Stomach (tissue), 9 donors: ENCODE results near the gene IGSF10. TPM values are rescaled to one million over a fixed set of nuclear protein-coding genes. Genes with fewer than 3 reads are reported as not detected.

Source experiments
- DNase-seq, 2 donors: peaks; one replicate each; pipeline versions ENCODE4 v3.0.0 to v3.0.0-alpha.2; 2013 to 2019
- H3K27ac ChIP-seq, 5 donors: fragments of 200-600 bp in 4 of 5; sonication (generic) in 4 of 5; one replicate each; pipeline ENCODE4 v1.5.1; 2013 to 2019; ENCODE audit warnings: mild to moderate bottlenecking in 1 of 5, moderate library complexity in 1 of 5
- H3K27me3 ChIP-seq, 3 donors: fragments of 200-600 bp; sonication (generic); one replicate each; pipeline ENCODE4 v1.5.1; 2017 to 2019; ENCODE audit warnings: mixed run types in 1 of 3
- H3K36me3 ChIP-seq, 4 donors: fragments of 200-600 bp; sonication (generic); 1 replicate in 3 of 4; 2 replicates in 1 of 4; pipeline ENCODE4 v1.5.1; 2016 to 2019
- H3K4me1 ChIP-seq, 4 donors: fragments of 200-600 bp; sonication (generic); one replicate each; pipeline ENCODE4 v1.5.1; 2016 to 2019
- H3K4me3 ChIP-seq, 4 donors: fragments of 200-600 bp; sonication (generic) in 3 of 4; one replicate each; pipeline ENCODE4 v1.5.1; 2016 to 2019; ENCODE audit warnings: mild to moderate bottlenecking in 1 of 4
- H3K9me3 ChIP-seq, 4 donors: fragments of 200-600 bp; sonication (generic); one replicate each; pipeline ENCODE4 v1.5.1; 2016 to 2019
- CTCF ChIP-seq, 7 experiments: fragments of 450-650 bp in 4 of 7; fragments of 200-600 bp in 3 of 7; sonication (generic) in 3 of 7; IDR thresholded peaks; one replicate each; pipeline ENCODE4 v1.5.1; 2016 to 2019; ENCODE audit warnings: antibody characterized with exemption in 7 of 7, control low read depth in 2 of 7, mild to moderate bottlenecking in 1 of 7
- EP300 ChIP-seq: sonication (generic); formaldehyde crosslinking; IDR thresholded peaks from one replicate; pipeline ENCODE4 v1.6.1; 2017; ENCODE audit warnings: antibody characterized with exemption
- POLR2A ChIP-seq, 4 donors: fragments of 450-650 bp; IDR thresholded peaks; one replicate each; pipeline ENCODE4 v1.6.1; 2016; ENCODE audit warnings: antibody characterized with exemption in 4 of 4, control low read depth in 2 of 4, mild to moderate bottlenecking in 1 of 4, moderate library complexity in 1 of 4
- POLR2AphosphoS5 ChIP-seq, 3 donors: sonication (generic); formaldehyde crosslinking; IDR thresholded peaks; one replicate each; pipeline ENCODE4 v1.6.1; 2016; ENCODE audit warnings: antibody characterized with exemption in 3 of 3
- WGBS, 5 donors: extraction: QIAGEN DNeasy Blood & Tissue Kit in 3 of 5; methylation state at CpG; one replicate each; pipeline versions ENCODE4 v1.1.5 to v1.1.7; 2013 to 2018; 5-methylcytosine and 5-hydroxymethylcytosine counted together
- intact Hi-C: fragments of 100-400 bp; cut with DNase I; formaldehyde crosslinking; loops from one replicate; pipeline ENCODE4 v1.15.1; 2023; ENCODE audit warnings: low total_unique reads
- polyA plus RNA-seq, 3 donors: library from polyadenylated mRNA; stranded (reverse); fragments of 200-250 nt; gene quantifications; one replicate each; pipeline ENCODE4 v1.2.3, GENCODE V29; 2013
- total RNA-seq, 5 donors: library from RNA; depleted of rRNA; stranded (reverse); fragments of >200 nt; gene quantifications; one replicate each; pipeline versions ENCODE4 v1.1.0 to v1.2.3, GENCODE V29; 2014 to 2016
- donor health status: healthy with polysubstance abuse.
- donor health status: Bipolar disorder and iron deficiency.
- donor health status: healthy.

Gene IGSF10
- total and polyA plus RNA-seq, 8 donors, result under 0.01 to 11.9 (median 0.19) TPM; not detected in 1

GRCh38 chr3:151430821-151431484 is 29.9 kb downstream of the IGSF10 start:
- WGBS, 5 donors, result 89 to 94% (median 90%) methylated on average over 5 of the region's 5 CpGs
- TF ChIP-seq POLR2AphosphoS5 (IDR thresholded peaks at IDR 0.05) (no peak), EP300 (no peak), POLR2A (IDR thresholded peaks at IDR 0.05) (no peak), CTCF (IDR thresholded peaks at IDR 0.05) (no peak)
- Histone ChIP-seq H3K9me3 (no peaks in the 10 kb centered on the region), H3K4me3 (no peak overlapping the region), H3K27me3 (no peaks in the 10 kb centered on the region), H3K36me3 (no peaks in the 10 kb centered on the region), H3K4me1 (peaks cover 0 to 10% (median 3%) of the 10 kb centered on the region in 4 donors), H3K27ac (no peak overlapping the region)
- intact Hi-C loops, result no loop called here
- no peak for DNase-seq

DNA sequence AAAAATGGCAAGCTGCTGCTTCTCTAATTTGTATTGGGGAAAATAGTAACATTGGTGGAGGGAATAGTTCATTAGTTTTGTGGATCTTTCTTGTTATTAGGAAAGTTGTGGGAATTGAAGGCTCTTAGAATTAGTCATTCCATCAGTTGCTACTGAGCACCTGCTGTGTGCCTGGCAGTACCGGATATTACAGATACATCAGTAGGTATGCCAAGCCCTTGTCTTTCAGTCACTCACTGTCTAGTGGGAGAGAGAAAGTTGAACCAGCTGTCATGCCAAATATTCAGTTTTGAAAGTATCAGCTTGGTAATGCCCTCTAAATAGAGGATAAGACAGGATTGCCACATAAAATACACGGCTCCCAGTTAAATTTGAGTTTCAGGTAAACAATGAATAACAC is 32.5 kb downstream of the IGSF10 start:
- Histone ChIP-seq H3K4me1 (no peaks in the 10 kb centered on the region), H3K4me3 (no peak overlapping the region), H3K27ac (no peak overlapping the region), H3K9me3 (no peaks in the 10 kb centered on the region), H3K36me3 (no peaks in the 10 kb centered on the region), H3K27me3 (no peaks in the 10 kb centered on the region)
- whole genome bisulfite sequencing, 5 donors, result 82 to 89% (median 88%) methylated on average over 2 of the region's 2 CpGs
- DNase-seq, result no peak
- intact Hi-C loops, result no loop called here
- no peak for TF ChIP-seq POLR2AphosphoS5 (IDR thresholded peaks at IDR 0.05)
- no peak for TF ChIP-seq POLR2A (IDR thresholded peaks at IDR 0.05)
- no peak for TF ChIP-seq EP300
- no peak for TF ChIP-seq CTCF (IDR thresholded peaks at IDR 0.05)

DNA sequence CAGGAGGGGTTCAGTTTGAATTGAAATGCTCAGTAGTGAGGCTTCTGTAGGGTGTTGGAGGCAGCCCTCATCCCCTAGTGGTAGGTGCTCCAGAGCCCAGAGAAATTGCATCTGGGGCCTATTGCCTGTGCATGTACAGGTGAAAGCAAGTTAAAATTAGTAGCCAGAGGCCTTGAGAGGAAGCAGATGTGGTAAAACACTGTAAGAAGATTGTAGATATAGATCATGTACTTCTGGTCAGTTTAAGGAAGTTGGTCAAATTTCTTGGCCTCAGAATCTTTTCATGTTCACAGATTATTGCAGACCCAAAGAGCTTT is 34.6 kb downstream of the IGSF10 start:
- H3K4me3 ChIP-seq, result no peak overlapping the region
- intact Hi-C loops, result no loop called here
- H3K27ac ChIP-seq, result no peak overlapping the region
- no peaks in the 10 kb centered on the region for H3K9me3 ChIP-seq
- no peaks in the 10 kb centered on the region for H3K27me3 ChIP-seq
- no peaks in the 10 kb centered on the region for H3K4me1 ChIP-seq
- TF ChIP-seq POLR2AphosphoS5 (IDR thresholded peaks at IDR 0.05) (no peak), CTCF (IDR thresholded peaks at IDR 0.05) (no peak), POLR2A (IDR thresholded peaks at IDR 0.05) (no peak), EP300 (no peak)
- H3K36me3 ChIP-seq, result no peaks in the 10 kb centered on the region
- no peak for DNase-seq

GRCh38 chr3:151425627-151426340 is 35.1 kb downstream of the IGSF10 start:
- H3K27me3 ChIP-seq, result no peaks in the 10 kb centered on the region
- WGBS, 5 donors, result 75 to 83% (median 81%) methylated on average over 4 of the region's 4 CpGs
- TF ChIP-seq POLR2A (IDR thresholded peaks at IDR 0.05) (no peak), EP300 (no peak), CTCF (IDR thresholded peaks at IDR 0.05) (no peak), POLR2AphosphoS5 (IDR thresholded peaks at IDR 0.05) (no peak)
- no peak overlapping the region for H3K27ac ChIP-seq
- no peaks in the 10 kb centered on the region for H3K4me1 ChIP-seq
- H3K9me3 ChIP-seq, result no peaks in the 10 kb centered on the region
- DNase-seq, result no peak
- H3K4me3 ChIP-seq, result no peak overlapping the region
- no peaks in the 10 kb centered on the region for H3K36me3 ChIP-seq
- intact Hi-C loops, result no loop called here
